HepG2 (cell line): ENCODE data around the gene NIN. TPM values are rescaled to one million over a fixed set of nuclear protein-coding genes. Genes with fewer than 3 reads are reported as not detected.

Experiments
- ATAC-seq: fragments of 200-7000 bp; cut with Tn5 transposase; 3 replicates; pipeline ENCODE4 v1.9.1; 2020; ENCODE audit warnings: mild to moderate bottlenecking, moderate library complexity
- BruUV-seq: library from RNA; stranded (reverse); fragments of 400-500 nt; replicated peaks from 2 replicates; lab custom pipeline; 2021; lab: Mats Ljungman, UMichigan
- CTCF ChIA-PET: fragments of 300-600 bp; formaldehyde crosslinking; extraction: SDS; loops from one replicate; lab custom pipeline; 2021; ENCODE audit warnings: low total read pairs, inconsistent platforms, low intra/inter-chr PET ratio; lab: Yijun Ruan, JAX
- POLR2A ChIA-PET: fragments of 350-600 bp; sonication (Branson Sonifier 250); formaldehyde crosslinking; loops from one replicate; lab custom pipeline; 2020; ENCODE audit warnings: antibody characterized with exemption, inconsistent platforms; lab: Yijun Ruan, JAX
- DNase-seq: peaks from one replicate; pipeline ENCODE4 v3.0.0-alpha.2; 2015; ENCODE audit warnings: low spot score
- FAIRE-seq: peaks from 3 replicates; lab custom pipeline; 2011; peaks lifted over from hg19 to GRCh38; lab: Jason Lieb, UNC
- H2AFZ ChIP-seq: one replicate; pipeline ENCODE4 v1.6.1; 2011; ENCODE audit warnings: low read length, inconsistent platforms
- H3K27ac ChIP-seq: fragments of 300-600 bp; 3 replicates; pipeline ENCODE4 v1.8.0; 2011; ENCODE audit warnings: mixed run types, mild to moderate bottlenecking, mixed read lengths, low read length, inconsistent platforms; ENCODE audit not compliant: insufficient read depth; ENCODE audit errors: extremely low read length
- H3K27me3 ChIP-seq, 2 experiments: fragments of 200-600 bp in 1 of 2; 2 replicates in 1 of 2; 3 replicates in 1 of 2; pipeline versions ENCODE4 v1.6.0 to v1.8.0; 2011; ENCODE audit warnings: low read length in 2 of 2, mild to moderate bottlenecking in 2 of 2, moderate library complexity in 2 of 2, inconsistent platforms in 1 of 2; ENCODE audit not compliant: insufficient read depth in 2 of 2, control insufficient read depth in 1 of 2
- H3K36me3 ChIP-seq, 2 experiments: fragments of 200-600 bp in 1 of 2; replicated peaks in 1 of 2; 2 replicates in 1 of 2; 3 replicates in 1 of 2; pipeline versions ENCODE4 v1.5.1 to v1.8.0; 2011; ENCODE audit warnings: low read length in 2 of 2, inconsistent platforms in 1 of 2; ENCODE audit not compliant: insufficient read depth in 2 of 2, control insufficient read depth in 1 of 2
- H3K4me1 ChIP-seq: 2 replicates; pipeline ENCODE4 v1.5.1; 2012; ENCODE audit warnings: low read length, inconsistent platforms; ENCODE audit not compliant: insufficient read depth
- H3K4me2 ChIP-seq: 2 replicates; pipeline ENCODE4 v1.6.0; 2011; ENCODE audit warnings: low read depth, low read length, inconsistent platforms
- H3K4me3 ChIP-seq, 3 experiments: fragments of 200-600 bp in 1 of 3; sonication (generic), shearing (Covaris generic) in 1 of 3; replicated peaks in 1 of 3; 2 replicates each; pipeline ENCODE4 v1.5.1; 2011 to 2016; ENCODE audit warnings: low read length in 3 of 3, inconsistent platforms in 2 of 3, low read depth in 2 of 3, mild to moderate bottlenecking in 2 of 3, control low read depth in 1 of 3, mixed read lengths in 1 of 3; ENCODE audit not compliant: insufficient read depth in 1 of 3
- H3K79me2 ChIP-seq: one replicate; pipeline ENCODE4 v1.6.1; 2011; ENCODE audit warnings: low read length, inconsistent platforms; ENCODE audit not compliant: insufficient read depth
- H3K9ac ChIP-seq: 2 replicates; pipeline ENCODE4 v1.6.0; 2011; ENCODE audit warnings: mild to moderate bottlenecking, low read depth, low read length, inconsistent platforms; ENCODE audit not compliant: insufficient read depth
- H3K9me3 ChIP-seq: 2 replicates; pipeline ENCODE4 v1.5.1; 2012; ENCODE audit warnings: mild to moderate bottlenecking, low read length
- H4K20me1 ChIP-seq: 2 replicates; pipeline ENCODE4 v1.6.0; 2011; ENCODE audit warnings: inconsistent platforms, mild to moderate bottlenecking, low read length, moderate library complexity; ENCODE audit not compliant: insufficient read depth
- KDM6A ChIP-seq: IDR thresholded peaks from 2 replicates; pipeline ENCODE4 v1.6.1; 2016; ENCODE audit warnings: low read depth
- KLF6 ChIP-seq: IDR thresholded peaks from 2 replicates; pipeline ENCODE4 v1.8.0; 2016; ENCODE audit warnings: missing biosample characterization, missing genetic modification reagents
- RARA ChIP-seq: IDR thresholded peaks from 2 replicates; pipeline ENCODE4 v1.6.1; 2016; ENCODE audit warnings: missing genetic modification reagents, missing compliant biosample characterization
- SIN3A ChIP-seq: IDR thresholded peaks from 2 replicates; pipeline ENCODE4 v1.6.1; 2011; ENCODE audit warnings: low read depth, mild to moderate bottlenecking, control low read depth, low read length, borderline replicate concordance
- SP140L ChIP-seq: sonication (generic); formaldehyde crosslinking; IDR thresholded peaks from 2 replicates; pipeline ENCODE4 v1.4.0; 2020; ENCODE audit warnings: missing genetic modification reagents, borderline replicate concordance
- ZFP1 ChIP-seq: IDR thresholded peaks from 2 replicates; pipeline ENCODE4 v1.6.1; 2016
- ZMYM4 ChIP-seq: sonication (generic); formaldehyde crosslinking; IDR thresholded peaks from 2 replicates; pipeline ENCODE4 v1.8.1; 2023; ENCODE audit warnings: mild to moderate bottlenecking, missing genetic modification reagents
- ZNF432 ChIP-seq: sonication (generic); formaldehyde crosslinking; IDR thresholded peaks from 2 replicates; pipeline ENCODE4 v1.5.0; 2020; ENCODE audit warnings: missing genetic modification reagents, mild to moderate bottlenecking, borderline replicate concordance
- WGBS: methylation state at CpG from one replicate; pipeline ENCODE4 v1.1.6; 2017; ENCODE audit warnings: low lambda C conversion rate; 5-methylcytosine and 5-hydroxymethylcytosine counted together
- in situ Hi-C: cut with HindIII; loops from 2 replicates; pipeline ENCODE4 v1.10.0; 2017; ENCODE audit warnings: low pct_unique_long_range_greater_than_20kb; ENCODE audit not compliant: extremely low pct_ligation_motif_present
- intact Hi-C: fragments of 100-400 bp; cut with micrococcal nuclease; formaldehyde crosslinking; loops from one replicate; pipeline ENCODE4 v1.10.0; 2022; ENCODE audit not compliant: unreplicated experiment
- polyA plus RNA-seq, 8 experiments: library from polyadenylated mRNA; depleted of rRNA in 3 of 8; stranded (reverse) in 7 of 8; unstranded in 1 of 8; fragments of >200 nt; fragmentation: Illumina TruSeq in 4 of 8; extraction: Trizol in 4 of 8; gene quantifications; 2 replicates each; pipeline versions ENCODE4 v1.2.1 to v1.2.3, GENCODE V29; 2011 to 2016; ENCODE audit warnings: low read depth in 4 of 8, missing spikeins in 1 of 8, mixed read lengths in 1 of 8; ENCODE audit not compliant: insufficient read depth in 1 of 8
- total RNA-seq, 5 experiments: library from RNA; depleted of rRNA; stranded (reverse); fragments of >200 nt; fragmentation: Illumina TruSeq; extraction: Trizol; gene quantifications; 2 replicates each; pipeline ENCODE4 v1.2.3, GENCODE V29; 2016; ENCODE audit warnings: low read depth in 1 of 5
- TF ChIP-seq, protein P1 (sequence below): sonication (generic); formaldehyde crosslinking; IDR thresholded peaks from 2 replicates; pipeline ENCODE4 v1.4.0; 2020; ENCODE audit warnings: mild to moderate bottlenecking, low read depth, missing genetic modification reagents
- TF ChIP-seq, protein P2 (sequence below): sonication (generic); formaldehyde crosslinking; IDR thresholded peaks from 2 replicates; pipeline ENCODE4 v1.8.1; 2023; ENCODE audit warnings: missing genetic modification reagents, inconsistent platforms, borderline replicate concordance
- TF ChIP-seq, protein P3 (sequence below): sonication (generic); formaldehyde crosslinking; conservative IDR thresholded peaks from 2 replicates; pipeline ENCODE4 v1.8.0; 2022; ENCODE audit warnings: mild to moderate bottlenecking, moderate library complexity, missing genetic modification reagents

Gene NIN
- total and polyA plus RNA-seq, 2 of the 13 experiments (the other 11 are each of a cell fraction or from before 2014, with no cell fraction given): 2.8 to 9.7 TPM

DNA sequence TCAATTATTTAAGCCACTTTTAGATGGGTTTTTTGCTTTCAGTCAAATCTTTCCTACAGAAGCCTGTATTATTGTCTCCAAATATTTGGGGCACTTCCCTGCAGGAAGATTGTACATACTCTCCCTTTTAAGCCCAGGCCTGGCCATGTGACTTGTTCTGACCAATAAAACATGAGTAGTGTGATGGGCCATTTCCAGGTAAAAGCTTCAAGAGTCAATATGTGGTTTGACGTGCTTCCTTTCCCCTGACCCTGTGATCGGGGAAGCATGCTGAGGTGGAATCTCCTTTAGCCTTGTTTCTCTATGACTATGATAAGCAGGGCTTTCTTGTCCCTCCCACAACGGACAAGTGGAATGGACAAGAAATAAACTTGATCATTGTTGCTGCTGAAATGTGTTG lies 14.2 kb upstream of the NIN start:
- ChIA-PET CTCF (no interaction called here), POLR2A (no interaction called here)
- intact Hi-C loops (no loop called here), in situ Hi-C loops (no loop called here)
- Histone ChIP-seq H3K36me3 (no peaks in the 10 kb centered on the region), H3K4me3 (no peak overlapping the region), H3K4me2 (no peak overlapping the region), H4K20me1 (no peaks in the 10 kb centered on the region), H3K9me3 (no peaks in the 10 kb centered on the region), H3K27me3 (no peaks in the 10 kb centered on the region), H2AFZ (no peak overlapping the region), H3K27ac (no peak overlapping the region), H3K4me1 (no peaks in the 10 kb centered on the region), H3K79me2 (no peaks in the 10 kb centered on the region), H3K9ac (no peak overlapping the region)
- ATAC-seq (no peak), FAIRE-seq (no peak), DNase-seq (no peak)
- no peak for TF ChIP-seq SIN3A
- no peak for TF ChIP-seq ZNF432
- TF ChIP-seq KDM6A (CRISPR knock-in tag): no peak
- no peak for TF ChIP-seq KLF6 (CRISPR knock-in tag)
- TF ChIP-seq, protein P1, sequence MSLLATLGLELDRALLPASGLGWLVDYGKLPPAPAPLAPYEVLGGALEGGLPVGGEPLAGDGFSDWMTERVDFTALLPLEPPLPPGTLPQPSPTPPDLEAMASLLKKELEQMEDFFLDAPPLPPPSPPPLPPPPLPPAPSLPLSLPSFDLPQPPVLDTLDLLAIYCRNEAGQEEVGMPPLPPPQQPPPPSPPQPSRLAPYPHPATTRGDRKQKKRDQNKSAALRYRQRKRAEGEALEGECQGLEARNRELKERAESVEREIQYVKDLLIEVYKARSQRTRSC (CRISPR knock-in tag): no peak
- TF ChIP-seq ZMYM4: no peak
- TF ChIP-seq, protein P2, sequence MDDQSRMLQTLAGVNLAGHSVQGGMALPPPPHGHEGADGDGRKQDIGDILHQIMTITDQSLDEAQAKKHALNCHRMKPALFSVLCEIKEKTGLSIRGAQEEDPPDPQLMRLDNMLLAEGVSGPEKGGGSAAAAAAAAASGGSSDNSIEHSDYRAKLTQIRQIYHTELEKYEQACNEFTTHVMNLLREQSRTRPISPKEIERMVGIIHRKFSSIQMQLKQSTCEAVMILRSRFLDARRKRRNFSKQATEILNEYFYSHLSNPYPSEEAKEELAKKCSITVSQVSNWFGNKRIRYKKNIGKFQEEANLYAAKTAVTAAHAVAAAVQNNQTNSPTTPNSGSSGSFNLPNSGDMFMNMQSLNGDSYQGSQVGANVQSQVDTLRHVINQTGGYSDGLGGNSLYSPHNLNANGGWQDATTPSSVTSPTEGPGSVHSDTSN (CRISPR knock-in tag): no peak
- no peak for TF ChIP-seq ZFP1 (CRISPR knock-in tag)
- no peak for TF ChIP-seq SP140L (CRISPR knock-in tag)
- TF ChIP-seq, protein P3, sequence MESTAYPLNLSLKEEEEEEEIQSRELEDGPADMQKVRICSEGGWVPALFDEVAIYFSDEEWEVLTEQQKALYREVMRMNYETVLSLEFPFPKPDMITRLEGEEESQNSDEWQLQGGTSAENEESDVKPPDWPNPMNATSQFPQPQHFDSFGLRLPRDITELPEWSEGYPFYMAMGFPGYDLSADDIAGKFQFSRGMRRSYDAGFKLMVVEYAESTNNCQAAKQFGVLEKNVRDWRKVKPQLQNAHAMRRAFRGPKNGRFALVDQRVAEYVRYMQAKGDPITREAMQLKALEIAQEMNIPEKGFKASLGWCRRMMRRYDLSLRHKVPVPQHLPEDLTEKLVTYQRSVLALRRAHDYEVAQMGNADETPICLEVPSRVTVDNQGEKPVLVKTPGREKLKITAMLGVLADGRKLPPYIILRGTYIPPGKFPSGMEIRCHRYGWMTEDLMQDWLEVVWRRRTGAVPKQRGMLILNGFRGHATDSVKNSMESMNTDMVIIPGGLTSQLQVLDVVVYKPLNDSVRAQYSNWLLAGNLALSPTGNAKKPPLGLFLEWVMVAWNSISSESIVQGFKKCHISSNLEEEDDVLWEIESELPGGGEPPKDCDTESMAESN (CRISPR knock-in tag): no peak
- no peak for TF ChIP-seq RARA
- BruUV-seq: no TSS peak
- WGBS: 35% methylated on average over 3 of the region's 3 CpGs
